Measurements from ENCODE around the gene NDUFS4. TPM values are rescaled to one million over a fixed set of nuclear protein-coding genes. Genes with fewer than 3 reads are reported as not detected.

The NDUFS4 gene
- total and polyA plus RNA-seq, 2 donors (not counting 1 experiment from before 2014, with no cell fraction given): 147 to 194 TPM

GRCh38 chr5:53555160-53555559 is 5.3 kb upstream of the NDUFS4 start:
- Histone ChIP-seq H3K4me2 (ENCODE audit: extremely low read depth, insufficient read depth, low read length) (no peak overlapping the region), H3K79me2 (ENCODE audit: control insufficient read depth, insufficient read depth, low read length) (no peaks in the 10 kb centered on the region), H3K9me3 (ENCODE audit: control insufficient read depth, insufficient read depth, low read depth, low read length) (no peaks in the 10 kb centered on the region), H3K27ac (ENCODE audit: insufficient read depth, low read length) (no peak overlapping the region), H2AFZ (ENCODE audit: low read length) (no peak overlapping the region), H3K4me1 (ENCODE audit: control insufficient read depth, extremely low read depth, insufficient read depth, low read length) (no peaks in the 10 kb centered on the region), H3K36me3 (ENCODE audit: control insufficient read depth, insufficient read depth, low read length) (no peaks in the 10 kb centered on the region), H3K9ac (ENCODE audit: insufficient read depth, low read length) (no peak overlapping the region), H3K27me3 (ENCODE audit: control insufficient read depth, insufficient read depth, low read length) (no peaks in the 10 kb centered on the region), H3K4me3 (replicated peaks in 1 of 4; ENCODE audit: control extremely low read depth in 1 of 4, insufficient read depth in 1 of 4, low read depth in 3 of 4, low read length in 4 of 4) (no peak overlapping the region), H4K20me1 (ENCODE audit: control insufficient read depth, extremely low read depth, insufficient read depth, low read length) (no peaks in the 10 kb centered on the region)
- no peak for TF ChIP-seq EZH2 (IDR thresholded peaks at IDR 0.05; ENCODE audit: low read length, missing control alignments)
- TF ChIP-seq CTCF (conservative IDR thresholded peaks at IDR 0.05 in 1 of 2, IDR thresholded peaks at IDR 0.05 in 1 of 2; ENCODE audit: low read depth in 1 of 2, low read length in 2 of 2): no peak
- DNase-seq (ENCODE audit: low read depth in 2 of 2): no peak

GRCh38 chr5:53556001-53556400 is 4.4 kb upstream of the NDUFS4 start:
- no peaks in the 10 kb centered on the region for H4K20me1 ChIP-seq (ENCODE audit: control insufficient read depth, extremely low read depth, insufficient read depth, low read length)
- no peaks in the 10 kb centered on the region for H3K27me3 ChIP-seq (ENCODE audit: control insufficient read depth, insufficient read depth, low read length)
- no peaks in the 10 kb centered on the region for H3K9me3 ChIP-seq (ENCODE audit: control insufficient read depth, insufficient read depth, low read depth, low read length)
- H3K4me1 ChIP-seq (ENCODE audit: control insufficient read depth, extremely low read depth, insufficient read depth, low read length): no peaks in the 10 kb centered on the region
- no peak overlapping the region for H2AFZ ChIP-seq (ENCODE audit: low read length)
- no peak overlapping the region for H3K4me3 ChIP-seq (replicated peaks in 1 of 4; ENCODE audit: control extremely low read depth in 1 of 4, insufficient read depth in 1 of 4, low read depth in 3 of 4, low read length in 4 of 4)
- H3K4me2 ChIP-seq (ENCODE audit: extremely low read depth, insufficient read depth, low read length): no peak overlapping the region
- H3K9ac ChIP-seq (ENCODE audit: insufficient read depth, low read length): no peak overlapping the region
- H3K27ac ChIP-seq (ENCODE audit: insufficient read depth, low read length): no peak overlapping the region
- H3K36me3 ChIP-seq (ENCODE audit: control insufficient read depth, insufficient read depth, low read length): no peaks in the 10 kb centered on the region
- DNase-seq (ENCODE audit: low read depth in 2 of 2): no peak
- no peak for TF ChIP-seq CTCF (conservative IDR thresholded peaks at IDR 0.05 in 1 of 2, IDR thresholded peaks at IDR 0.05 in 1 of 2; ENCODE audit: low read depth in 1 of 2, low read length in 2 of 2)
- peaks cover 6% of the 10 kb centered on the region for H3K79me2 ChIP-seq (ENCODE audit: control insufficient read depth, insufficient read depth, low read length)

- no peak overlapping the region for H3K4me3 ChIP-seq (replicated peaks in 1 of 4; ENCODE audit: control extremely low read depth in 1 of 4, insufficient read depth in 1 of 4, low read depth in 3 of 4, low read length in 4 of 4)
- H3K9ac ChIP-seq (ENCODE audit: insufficient read depth, low read length): no peak overlapping the region
- peak in 1 of 2 donors; percentile 47 for DNase-seq (ENCODE audit: low read depth in 2 of 2)
- no peak overlapping the region for H2AFZ ChIP-seq (ENCODE audit: low read length)
- no peaks in the 10 kb centered on the region for H4K20me1 ChIP-seq (ENCODE audit: control insufficient read depth, extremely low read depth, insufficient read depth, low read length)
- no peak for TF ChIP-seq EZH2 (IDR thresholded peaks at IDR 0.05; ENCODE audit: low read length, missing control alignments)
- no peak for TF ChIP-seq CTCF (conservative IDR thresholded peaks at IDR 0.05 in 1 of 2, IDR thresholded peaks at IDR 0.05 in 1 of 2; ENCODE audit: low read depth in 1 of 2, low read length in 2 of 2)
- no peaks in the 10 kb centered on the region for H3K36me3 ChIP-seq (ENCODE audit: control insufficient read depth, insufficient read depth, low read length)
- peaks cover 20% of the 10 kb centered on the region for H3K79me2 ChIP-seq (ENCODE audit: control insufficient read depth, insufficient read depth, low read length)
- H3K4me1 ChIP-seq (ENCODE audit: control insufficient read depth, extremely low read depth, insufficient read depth, low read length): no peaks in the 10 kb centered on the region
- no peak overlapping the region for H3K27ac ChIP-seq (ENCODE audit: insufficient read depth, low read length)
- H3K4me2 ChIP-seq (ENCODE audit: extremely low read depth, insufficient read depth, low read length): no peak overlapping the region
- no peaks in the 10 kb centered on the region for H3K9me3 ChIP-seq (ENCODE audit: control insufficient read depth, insufficient read depth, low read depth, low read length)
- no peaks in the 10 kb centered on the region for H3K27me3 ChIP-seq (ENCODE audit: control insufficient read depth, insufficient read depth, low read length)
Measured at GRCh38 chr5:53557386-53557785, 3.1 kb upstream of the NDUFS4 start.

All from fibroblast of lung (primary cell).